Stimulated activated CD8-positive, alpha-beta memory T cell treated with anti-CD3 and anti-CD28 coated beads, Interleukin-4, amount 100 ng/mL, for 1 hour (primary cell): Measurements from ENCODE around the gene BRF1.

ENCODE experiments used
- DNase-seq, 2 donors: peaks; one replicate each; pipeline ENCODE4 v3.0.0-alpha.2; 2020; ENCODE audit warnings: low read depth in 2 of 2, low spot score in 1 of 2

Gene BRF1

DNA sequence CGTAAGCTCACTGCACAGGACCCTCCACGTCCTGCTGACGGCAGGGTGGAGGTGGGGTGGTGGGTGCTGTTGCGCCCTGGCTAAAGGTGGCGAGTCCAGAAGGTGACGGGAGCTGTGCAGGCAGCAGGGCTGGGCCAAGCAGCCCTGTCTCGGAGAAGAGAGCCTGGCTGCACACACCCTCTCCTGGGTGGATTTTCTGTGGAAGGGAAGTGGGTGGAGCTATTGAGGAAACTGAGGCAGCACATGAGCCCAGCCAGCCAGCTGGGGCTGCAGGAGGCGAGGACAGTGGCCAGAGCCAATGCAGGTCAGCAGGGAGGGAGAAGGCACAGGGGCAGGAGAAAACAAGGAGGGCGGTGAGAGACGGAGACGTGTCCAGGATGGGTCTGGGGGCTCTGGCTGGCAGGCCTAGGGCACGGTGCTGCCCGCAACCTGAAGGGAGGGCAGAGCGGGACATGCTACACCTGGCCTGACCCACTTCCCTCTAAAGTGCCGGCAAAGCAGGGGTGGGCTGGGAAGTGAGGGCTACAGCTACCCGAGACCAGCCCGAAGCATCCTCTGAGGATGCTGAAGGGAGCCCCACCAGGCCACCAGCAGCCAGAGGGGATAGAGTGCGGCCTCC, 32.0 kb downstream of the BRF1 start:
- DNase-seq = no peak

DNA sequence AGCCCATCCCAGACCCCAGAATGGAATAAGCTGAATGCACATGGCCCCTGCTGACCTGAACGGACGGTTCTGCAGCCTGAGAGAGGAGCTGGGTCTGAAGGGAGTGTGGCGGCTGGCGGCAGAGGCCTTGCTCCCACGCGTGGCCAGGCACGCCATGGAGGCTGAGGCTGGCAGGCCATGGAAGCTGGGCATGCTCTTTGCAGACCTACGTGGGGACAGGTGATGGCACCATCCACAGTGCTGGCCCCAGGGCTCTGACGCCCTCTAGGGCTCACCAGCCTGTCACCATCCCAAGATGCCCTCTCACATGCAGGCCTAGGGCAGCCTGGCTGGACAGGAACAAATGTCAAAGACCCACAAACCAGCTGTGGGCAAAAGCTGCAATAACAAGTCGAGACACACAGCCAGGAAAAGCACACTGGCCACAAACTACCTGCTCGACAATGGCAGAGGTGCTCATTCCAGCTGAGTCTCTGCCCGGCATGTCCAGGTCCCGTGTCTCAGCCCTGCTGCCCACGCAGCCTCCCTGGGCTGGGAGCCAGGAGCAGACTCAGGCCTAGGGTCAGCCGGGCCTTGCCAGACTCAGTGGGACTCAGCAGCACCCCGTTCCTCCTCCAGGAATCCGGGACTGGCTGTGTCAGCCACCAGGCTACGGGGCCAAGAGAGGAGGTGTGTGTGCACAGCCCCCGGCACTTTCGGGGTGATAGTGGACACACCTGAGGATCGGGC, 32.8 kb downstream of the BRF1 start:
- DNase-seq = no peak

DNA sequence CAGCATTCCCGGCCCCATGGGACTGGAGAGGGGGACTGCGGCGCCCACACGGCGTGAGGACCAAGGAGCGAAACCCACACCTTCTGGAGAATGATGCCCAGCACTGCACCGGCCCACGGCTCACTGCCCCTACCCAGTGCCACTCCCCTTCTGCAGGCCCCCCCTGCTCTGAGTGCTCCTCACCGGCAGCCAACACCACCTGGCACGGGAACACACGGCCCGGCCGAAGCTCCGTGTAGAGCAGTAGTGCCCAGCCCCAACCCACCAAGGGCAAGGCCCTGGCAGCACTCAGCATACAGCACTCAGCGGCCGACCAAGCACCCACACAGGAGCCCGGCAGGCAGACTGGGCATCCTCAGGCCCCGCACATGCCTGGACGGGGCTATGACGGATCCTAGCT, 39.0 kb downstream of the BRF1 start:
- DNase-seq = no peak

DNA sequence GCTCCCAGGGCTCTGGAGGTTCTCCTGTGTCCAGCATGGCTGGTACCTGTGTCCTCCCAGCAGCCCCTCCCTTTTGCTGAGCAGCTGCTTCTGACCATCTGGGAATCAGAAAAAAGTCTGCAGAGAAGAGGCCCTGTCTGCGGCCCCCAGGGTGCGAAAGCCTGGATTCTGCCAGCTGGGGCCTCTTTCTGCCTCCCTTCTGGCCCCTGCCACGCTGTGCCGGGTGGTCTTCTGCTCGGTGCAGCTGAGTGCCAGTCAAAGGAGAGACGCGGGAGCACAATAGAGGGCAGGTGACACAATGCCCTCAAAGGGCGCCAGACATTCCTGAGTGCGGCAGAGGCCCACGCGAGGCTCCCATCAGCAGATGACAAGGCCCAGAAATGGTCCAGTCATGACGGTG, 39.8 kb downstream of the BRF1 start:
- DNase-seq = no peak

DNA sequence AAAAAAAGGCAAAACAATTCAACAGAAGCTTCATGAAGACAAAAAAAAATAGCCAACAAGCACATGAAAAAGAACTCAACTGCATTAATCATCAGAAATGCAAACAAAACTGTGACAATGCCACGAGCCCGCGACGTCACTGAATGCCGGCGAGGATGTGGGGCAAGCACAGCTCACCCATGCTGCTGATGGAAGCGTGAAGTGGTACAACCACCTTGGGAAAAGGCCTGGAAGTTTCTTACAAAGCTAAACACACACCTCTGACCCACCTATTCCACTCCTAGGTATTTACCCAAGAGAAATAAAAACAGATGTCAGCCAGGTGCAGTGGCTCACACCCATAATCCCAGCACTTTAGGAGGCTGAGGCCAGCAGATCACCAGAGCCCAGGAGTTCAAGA, 42.0 kb downstream of the BRF1 start:
- DNase-seq = no peak

DNA sequence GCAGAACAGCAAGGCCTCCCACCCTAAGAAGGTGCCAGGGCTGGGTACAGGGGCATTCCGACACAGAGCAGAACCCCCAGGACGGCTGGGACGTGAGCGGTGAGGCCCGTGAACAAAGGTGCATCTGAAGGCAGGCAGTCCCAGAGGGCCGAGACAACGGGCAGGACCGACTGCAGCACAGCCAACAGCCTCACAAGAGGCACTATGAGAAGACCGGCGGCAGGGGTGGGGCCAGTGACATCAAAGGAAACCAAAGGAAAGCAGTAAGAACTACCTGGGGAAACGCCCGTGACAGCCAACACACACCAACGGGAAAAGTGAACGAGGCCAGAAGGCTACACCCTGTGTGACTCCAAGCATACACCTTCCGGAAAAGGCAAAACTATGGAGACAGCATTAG, 43.3 kb downstream of the BRF1 start:
- DNase-seq = no peak

DNA sequence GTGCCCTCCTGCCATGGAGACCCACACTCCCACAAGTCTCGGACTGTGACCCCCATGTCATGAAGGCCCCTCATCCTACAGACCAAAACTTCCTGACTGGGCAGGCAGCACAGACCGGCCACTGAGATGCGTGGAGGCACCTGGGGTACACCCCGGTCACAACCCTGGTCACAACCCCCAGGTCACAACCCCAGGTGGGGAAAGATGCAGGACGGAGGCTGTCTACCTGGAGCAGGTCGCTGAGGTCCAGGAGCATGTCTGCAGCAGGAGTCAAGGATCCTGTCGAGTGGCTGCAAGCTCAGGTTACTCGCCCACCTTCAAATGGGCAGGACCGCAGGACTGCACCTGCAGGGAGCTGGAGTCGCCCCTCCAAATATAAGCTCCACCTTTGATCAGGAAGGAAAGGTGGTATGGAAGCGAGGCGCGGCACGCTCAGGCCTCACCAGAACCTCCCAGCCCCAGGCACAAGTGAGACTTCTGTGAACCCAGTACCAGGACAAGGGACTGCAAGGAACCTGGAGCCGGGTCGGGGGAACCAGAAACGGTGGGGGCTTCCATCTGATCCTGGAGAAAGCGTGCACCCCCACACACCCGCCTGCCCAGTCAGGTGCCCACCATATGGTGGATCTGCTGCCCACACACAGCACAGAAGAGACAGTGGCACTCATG, 44.4 kb downstream of the BRF1 start:
- DNase-seq = no peak

DNA sequence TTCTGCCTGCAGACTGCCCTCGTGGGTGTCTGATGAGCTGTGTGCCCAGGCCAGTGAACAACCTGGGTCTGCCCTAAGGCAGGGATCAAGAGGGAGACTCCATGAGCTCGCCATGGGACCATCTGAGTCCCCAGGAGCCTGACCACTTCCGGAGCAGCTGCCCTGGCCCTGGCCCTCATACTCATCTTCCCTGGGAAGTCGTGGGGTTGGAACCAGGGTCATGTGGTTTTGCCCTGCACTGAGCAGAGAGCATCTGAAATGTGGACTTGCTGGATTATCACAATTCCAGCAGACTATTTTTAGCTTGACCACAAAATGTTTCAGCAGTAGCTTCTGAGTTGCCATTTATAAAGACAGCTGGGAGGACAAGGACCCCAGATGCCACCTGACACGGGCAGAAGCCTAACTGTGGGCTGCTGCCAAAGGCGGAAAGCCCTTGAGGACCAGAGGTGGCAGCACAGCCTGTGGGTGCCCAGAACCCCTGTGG, 45.7 kb downstream of the BRF1 start:
- no peak for DNase-seq

DNA sequence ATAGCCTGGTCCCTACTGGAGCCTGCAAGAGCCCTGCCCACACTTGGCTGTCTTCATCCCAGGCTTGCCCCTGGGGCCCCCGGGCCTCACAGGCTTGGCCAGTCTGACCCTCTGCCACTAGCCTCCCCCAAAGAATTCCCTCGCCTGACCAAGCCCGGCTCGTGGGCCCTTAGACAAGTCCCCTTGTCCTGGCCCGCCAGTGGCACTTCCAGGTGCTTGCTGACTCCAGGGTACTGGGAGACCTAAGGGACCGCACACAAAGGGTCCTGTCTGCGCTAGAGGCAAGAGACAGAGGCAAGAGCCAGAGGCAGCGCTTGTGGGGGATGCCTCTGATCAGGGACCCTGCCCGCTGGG, 47.5 kb downstream of the BRF1 start:
- DNase-seq = no peak

DNA sequence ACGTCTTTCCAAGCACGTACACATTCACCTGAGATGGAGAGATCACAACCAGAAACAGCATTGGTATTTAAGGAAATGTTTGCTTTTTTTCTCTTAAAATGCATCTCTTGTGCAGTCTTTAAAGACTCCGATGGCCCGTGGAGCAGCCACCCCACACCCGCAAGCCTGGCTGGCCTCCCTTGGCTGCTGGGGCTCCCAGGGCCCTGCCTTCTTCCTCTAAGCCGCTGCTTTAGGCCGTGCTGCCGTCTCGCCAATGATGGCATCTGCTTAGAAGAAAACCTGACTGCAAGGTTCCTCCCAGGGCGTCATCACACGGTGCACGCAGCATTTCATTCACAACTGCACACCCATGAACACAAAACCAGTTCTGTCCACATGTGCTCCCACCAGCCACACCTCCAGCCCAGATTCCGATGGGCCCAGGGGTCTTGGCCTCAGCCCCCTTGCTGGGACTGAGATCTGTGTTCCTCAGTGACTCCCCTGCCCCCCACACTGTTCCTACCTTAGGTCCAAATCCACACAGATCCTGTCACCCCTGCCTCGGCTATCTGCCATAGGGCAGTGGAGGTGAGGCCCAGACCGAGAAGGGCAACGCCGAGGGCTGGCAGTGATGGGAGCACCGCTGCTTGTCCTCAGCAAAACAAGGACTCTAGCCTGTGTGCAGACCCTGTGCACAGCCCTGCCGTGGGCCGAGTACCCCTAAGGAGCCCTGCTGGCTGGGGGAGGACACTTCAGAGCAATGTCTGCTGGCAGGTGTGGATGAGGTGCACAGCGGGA, 48.1 kb downstream of the BRF1 start:
- no peak for DNase-seq

DNA sequence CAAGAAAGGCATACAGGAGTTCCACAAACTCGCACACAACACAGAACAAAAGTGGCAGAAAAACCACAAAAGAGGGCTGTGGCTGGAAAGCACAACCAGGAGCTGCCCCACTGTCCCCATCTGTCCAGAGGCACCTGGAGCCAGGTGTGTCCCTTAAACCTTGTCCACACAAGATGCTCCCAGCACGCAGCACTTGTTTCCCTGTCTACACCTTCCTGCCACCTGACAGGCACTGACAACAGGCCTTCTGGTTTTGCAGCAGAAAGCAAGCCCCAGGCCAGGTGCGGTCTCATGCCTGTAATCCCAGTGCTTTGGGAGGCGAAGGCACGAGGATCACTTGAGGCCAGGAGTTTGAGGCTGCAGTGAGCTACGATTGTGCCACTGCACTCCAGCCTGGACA, 48.9 kb downstream of the BRF1 start:
- no peak for DNase-seq

DNA sequence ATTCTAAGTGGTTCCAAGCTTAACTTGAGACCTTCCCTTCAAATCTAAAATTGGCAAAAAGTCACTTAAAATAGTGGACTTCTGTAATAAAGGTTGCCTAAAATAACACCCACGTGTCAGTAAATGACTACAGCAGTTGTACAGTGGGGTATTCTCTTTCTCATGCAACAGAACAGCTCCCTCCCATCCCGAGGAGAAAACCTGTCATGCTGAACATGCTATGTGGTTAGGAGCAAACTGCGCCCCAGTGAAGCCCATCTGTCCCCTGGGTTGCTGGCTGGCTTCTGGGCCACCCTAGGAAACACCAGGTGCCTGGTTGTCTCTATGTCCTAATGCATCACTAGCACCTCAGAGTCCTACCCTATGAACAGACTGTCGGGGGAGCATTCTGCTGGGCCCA, 49.8 kb downstream of the BRF1 start:
- DNase-seq = no peak

DNA sequence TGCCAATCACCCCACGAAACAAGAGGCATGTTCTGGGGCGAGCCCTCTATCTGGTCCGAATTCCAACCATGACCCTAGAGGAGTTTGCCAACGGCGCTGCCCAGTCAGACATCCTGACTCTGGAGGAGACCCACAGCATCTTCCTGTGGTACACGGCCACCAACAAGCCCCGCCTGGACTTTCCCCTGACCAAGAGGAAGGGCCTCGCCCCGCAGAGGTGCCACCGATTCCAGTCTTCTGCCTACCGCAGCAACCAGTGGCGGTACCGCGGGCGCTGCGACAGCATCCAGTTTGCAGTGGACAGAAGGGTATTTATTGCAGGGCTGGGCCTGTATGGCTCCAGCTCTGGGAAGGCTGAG, 50.8 kb downstream of the BRF1 start:
- no peak for DNase-seq

DNA sequence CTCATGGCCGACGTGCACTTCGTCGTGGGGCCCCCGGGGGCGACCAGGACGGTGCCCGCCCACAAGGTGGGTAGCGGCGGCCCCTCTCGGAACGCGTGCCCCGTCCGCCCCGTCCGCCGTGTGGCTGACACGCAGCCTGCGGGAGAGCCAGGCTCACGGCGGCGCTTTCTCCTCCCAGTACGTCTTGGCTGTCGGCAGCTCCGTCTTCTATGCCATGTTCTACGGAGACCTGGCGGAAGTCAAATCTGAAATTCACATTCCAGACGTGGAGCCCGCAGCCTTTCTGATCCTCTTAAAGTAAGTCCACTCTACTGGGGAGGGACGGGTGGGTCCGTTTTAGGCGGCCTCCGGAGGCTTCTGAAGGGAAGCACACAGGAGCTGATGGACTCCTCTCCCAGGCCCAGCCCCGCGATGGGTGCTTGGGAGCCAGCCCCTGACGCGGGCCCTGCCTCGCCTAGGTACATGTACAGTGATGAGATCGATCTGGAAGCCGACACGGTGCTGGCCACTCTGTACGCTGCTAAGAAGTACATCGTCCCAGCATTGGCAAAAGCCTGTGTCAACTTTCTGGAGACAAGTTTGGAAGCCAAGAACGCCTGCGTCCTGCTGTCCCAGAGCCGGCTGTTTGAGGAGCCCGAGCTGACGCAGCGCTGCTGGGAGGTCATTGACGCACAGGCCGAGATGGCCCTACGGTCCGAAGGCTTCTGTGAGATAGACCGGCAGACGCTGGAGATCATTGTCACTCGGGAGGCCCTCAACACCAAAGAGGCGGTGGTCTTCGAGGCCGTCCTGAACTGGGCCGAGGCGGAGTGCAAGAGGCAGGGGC, 51.4 kb downstream of the BRF1 start:
- DNase-seq = no peak

DNA sequence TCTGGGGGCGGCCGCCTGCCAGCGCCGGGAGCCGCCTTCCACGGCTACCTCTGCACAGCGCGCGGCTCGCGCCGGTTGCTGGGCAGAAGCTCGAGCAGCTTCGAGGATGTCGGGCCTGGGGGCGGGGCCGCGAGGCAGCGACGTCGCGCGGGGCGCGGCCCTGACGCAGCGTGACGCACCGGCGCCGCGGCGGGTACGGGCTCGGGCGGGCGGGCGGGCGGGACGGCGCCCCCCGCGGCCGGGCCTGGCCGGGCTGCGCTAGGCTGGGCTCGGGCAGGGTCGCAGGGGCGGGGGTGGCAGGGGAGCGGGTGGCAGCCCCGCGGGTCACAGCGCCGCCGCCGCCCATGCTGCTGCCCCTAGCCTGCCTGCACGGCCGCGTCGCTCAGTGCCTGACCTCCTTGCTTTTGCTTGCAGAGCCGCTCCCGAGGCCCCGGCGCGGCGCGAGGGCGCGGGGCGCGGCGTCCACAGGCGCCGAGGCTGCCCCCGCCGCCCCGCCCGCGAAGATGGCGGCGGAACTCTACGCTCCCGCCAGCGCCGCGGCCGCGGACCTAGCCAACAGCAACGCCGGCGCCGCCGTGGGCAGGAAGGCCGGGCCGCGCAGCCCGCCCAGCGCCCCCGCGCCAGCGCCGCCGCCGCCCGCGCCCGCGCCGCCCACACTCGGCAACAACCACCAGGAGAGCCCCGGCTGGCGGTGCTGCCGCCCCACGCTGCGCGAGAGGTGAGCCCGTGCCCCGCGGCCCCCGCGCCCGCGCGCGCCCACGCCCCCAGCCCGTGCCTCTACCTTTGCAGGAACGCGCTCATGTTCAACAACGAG, 52.2 kb downstream of the BRF1 start, which contains the start of gene BTBD6:
BTBD6 (plus strand) TSS at position 166 of the 814 bp plus-strand sequence; CDS start at position 345, 179 bp downstream.
- DNase-seq = peak; percentile 60 to 72

DNA sequence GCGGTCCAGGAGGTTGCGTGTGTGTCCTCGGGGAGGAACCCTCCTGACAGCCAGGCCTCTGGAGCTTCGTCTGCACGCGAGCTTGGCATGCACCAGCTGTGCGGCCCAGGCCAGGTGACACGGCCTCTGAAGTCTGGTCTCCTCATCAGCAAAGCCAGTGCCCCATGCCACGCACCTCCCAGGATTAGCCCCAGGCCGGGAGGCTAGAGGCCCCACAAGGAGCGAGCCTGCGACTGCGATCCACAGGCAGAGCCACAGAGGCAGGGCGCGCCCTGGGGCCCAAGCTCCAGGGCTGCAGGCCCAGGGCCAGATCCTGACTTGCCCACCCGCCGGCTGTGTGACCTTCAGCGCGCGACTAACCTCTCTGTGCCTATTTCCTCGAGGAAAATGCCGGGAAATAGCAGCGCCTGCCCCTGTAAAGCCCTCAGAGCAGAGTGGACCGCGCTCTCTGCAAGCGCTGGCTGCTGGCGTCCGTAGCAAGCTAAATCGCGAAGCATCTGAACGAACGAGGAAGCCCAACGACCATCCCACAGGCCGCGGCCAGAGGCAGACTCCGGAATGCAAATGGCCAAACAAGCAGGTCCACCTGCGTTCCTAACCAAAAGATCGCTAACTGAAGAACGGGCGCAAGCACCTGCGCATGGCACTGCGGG, 53.0 kb downstream of the BRF1 start:
- no peak for DNase-seq

DNA sequence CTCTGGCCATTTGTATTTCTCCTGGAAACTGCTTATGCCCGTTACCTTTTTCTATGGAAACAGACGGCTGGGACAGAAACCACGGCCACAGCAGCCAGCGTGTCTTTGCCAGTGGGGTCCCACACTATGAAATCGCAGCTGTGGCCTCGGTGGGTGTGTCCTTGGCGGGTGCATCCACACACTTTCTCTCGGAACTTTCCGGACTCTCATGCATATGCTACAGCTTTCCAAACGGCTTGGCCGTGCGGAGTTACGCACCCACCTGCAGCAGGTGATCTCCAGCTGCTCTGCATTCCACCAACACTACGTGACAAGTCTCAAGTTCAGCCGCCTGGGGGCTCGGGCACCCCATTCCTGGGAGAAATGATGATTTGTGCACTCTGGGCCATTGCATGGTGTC, 53.8 kb downstream of the BRF1 start:
- DNase-seq = no peak

DNA sequence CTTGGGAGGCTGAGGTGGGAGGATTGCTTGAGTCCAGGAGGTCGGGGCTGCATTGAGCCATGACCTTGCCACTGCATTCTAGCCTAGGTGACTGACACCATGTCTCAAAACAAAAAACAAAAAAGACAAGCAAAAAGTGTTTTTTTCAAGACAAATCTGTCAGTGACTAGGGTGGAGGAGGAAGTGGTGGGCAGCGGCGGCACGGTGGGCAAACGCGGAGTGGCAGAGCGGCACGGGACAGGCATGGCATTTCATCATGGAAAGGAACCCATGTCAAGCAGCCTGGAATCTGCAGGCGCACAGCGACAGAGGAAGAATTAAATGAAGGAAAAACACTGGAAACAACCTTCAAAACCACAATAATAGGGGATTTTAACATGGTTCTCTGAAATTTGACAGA, 56.5 kb downstream of the BRF1 start:
- DNase-seq = no peak

DNA sequence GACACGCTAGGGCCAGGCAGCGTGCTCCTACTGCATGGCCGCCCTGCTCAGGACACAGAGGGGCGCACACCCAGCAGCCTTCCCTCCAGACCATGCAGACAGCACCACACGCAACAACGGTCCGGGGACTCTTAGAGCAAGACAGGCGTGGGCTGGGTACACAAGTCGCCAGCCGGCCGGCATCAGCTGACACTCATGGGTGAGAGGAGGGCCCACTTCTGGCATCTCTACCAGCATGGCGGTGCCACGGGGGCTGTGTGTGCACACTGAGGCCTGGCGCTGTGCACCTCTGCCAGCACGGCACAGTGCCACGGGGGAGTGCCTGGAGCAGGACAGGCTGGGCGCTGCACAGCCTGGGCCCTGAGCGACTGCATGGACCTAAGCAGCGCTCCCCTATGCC, 59.2 kb downstream of the BRF1 start:
- no peak for DNase-seq
